Measurements from ENCODE around the gene CIITA.

The CIITA gene

GRCh38 chr16:10852948-10853347 is 24.1 kb upstream of the CIITA start:
- no peak for DNase-seq

GRCh38 chr16:10856042-10856441 is 21.0 kb upstream of the CIITA start:
- no peak for DNase-seq

- DNase-seq, result no peak
Observed at GRCh38 chr16:10858203-10858602, 18.8 kb upstream of the CIITA start.

GRCh38 chr16:10859020-10859419 is 18.0 kb upstream of the CIITA start:
- DNase-seq, result no peak

GRCh38 chr16:10859658-10860057 is 17.3 kb upstream of the CIITA start:
- no peak for DNase-seq

- DNase-seq, result no peak
Observed at GRCh38 chr16:10862438-10862837, 14.6 kb upstream of the CIITA start.

GRCh38 chr16:10865991-10866966 is 10.7 kb upstream of the CIITA start:
- no peak for DNase-seq

GRCh38 chr16:10867199-10867598 is 9.8 kb upstream of the CIITA start:
- DNase-seq, result no peak

GRCh38 chr16:10868104-10868595 is 8.9 kb upstream of the CIITA start:
- no peak for DNase-seq

GRCh38 chr16:10868596-10869469 is 8.2 kb upstream of the CIITA start:
- DNase-seq, result no peak

GRCh38 chr16:10870137-10870776 is 6.7 kb upstream of the CIITA start:
- no peak for DNase-seq

- no peak for DNase-seq
Observed at GRCh38 chr16:10870808-10871156, 6.2 kb upstream of the CIITA start.

- DNase-seq, result no peak
Observed at GRCh38 chr16:10871157-10871991, 5.6 kb upstream of the CIITA start.

GRCh38 chr16:10876315-10876714 is 687 bp upstream of the CIITA start:
- no peak for DNase-seq

GRCh38 chr16:10877472-10877946 is 507 bp downstream of the CIITA start:
- no peak for DNase-seq

GRCh38 chr16:10878328-10878643 is 1.3 kb downstream of the CIITA start:
- DNase-seq, result no peak

GRCh38 chr16:10878644-10879501 is 1.9 kb downstream of the CIITA start:
- no peak for DNase-seq

- DNase-seq, result no peak
Observed at GRCh38 chr16:10879681-10880589, 2.9 kb downstream of the CIITA start.

- DNase-seq, result no peak
Observed at GRCh38 chr16:10880594-10881452, 3.8 kb downstream of the CIITA start.

Measured in COR-L47 (cell line).